Measurements from ENCODE around the gene LRP6.

GRCh38 chr12:12214201-12214600 is 52.6 kb downstream of the LRP6 start:
- TF ChIP-seq EZH2 (IDR thresholded peaks at IDR 0.05; ENCODE audit: low read depth, unreplicated experiment): no peak
- TF ChIP-seq POLR2AphosphoS5 (IDR thresholded peaks at IDR 0.05; ENCODE audit: low read depth): no peak
- TF ChIP-seq CREB1 (CRISPR knock-in tag; IDR thresholded peaks at IDR 0.05; ENCODE audit: low read depth): no peak
- TF ChIP-seq REST (IDR thresholded peaks at IDR 0.05; ENCODE audit: unreplicated experiment): no peak
- no peak for TF ChIP-seq EZH2phosphoT487 (IDR thresholded peaks at IDR 0.05; ENCODE audit: unreplicated experiment)
- no peak for TF ChIP-seq CTCF (conservative IDR thresholded peaks at IDR 0.05; ENCODE audit: low read depth in 2 of 2)
- TF ChIP-seq JUNB (IDR thresholded peaks at IDR 0.05; ENCODE audit: unreplicated experiment): no peak
- no peak for TF ChIP-seq ZNF331 (CRISPR knock-in tag; IDR thresholded peaks at IDR 0.05; ENCODE audit: low read depth)
- TF ChIP-seq ZNF114 (CRISPR knock-in tag; IDR thresholded peaks at IDR 0.05): no peak
- no peak for TF ChIP-seq STAT1 (IDR thresholded peaks at IDR 0.05; ENCODE audit: unreplicated experiment)
